IMR-90 (cell line): Measurements from ENCODE around the gene CDC42EP4. TPM values are rescaled to one million over a fixed set of nuclear protein-coding genes. Genes with fewer than 3 reads are reported as not detected.

Experiments used
- ATAC-seq: fragments of 200-7000 bp; cut with Tn5 transposase; 2 replicates; pipeline ENCODE4 v1.9.1; 2020; ENCODE audit warnings: low read depth, mild to moderate bottlenecking, moderate library complexity
- BruUV-seq: library from RNA; stranded (reverse); fragments of 400-500 nt; replicated peaks from 2 replicates; lab custom pipeline; 2021; lab: Mats Ljungman, UMichigan
- CTCF ChIA-PET: fragments of 300-600 bp; formaldehyde crosslinking; extraction: SDS; loops from one replicate; lab custom pipeline; 2021; ENCODE audit warnings: antibody characterized with exemption; lab: Yijun Ruan, JAX
- POLR2A ChIA-PET: fragments of 300-600 bp; sonication (Branson Sonifier 250); formaldehyde crosslinking; loops from one replicate; lab custom pipeline; 2022; ENCODE audit warnings: antibody characterized with exemption; ENCODE audit not compliant: unreplicated experiment; lab: Charles Lee
- DNase-seq: peaks from one replicate; pipeline ENCODE4 v3.0.0; 2013
- H2AFZ ChIP-seq: replicated peaks from 2 replicates; pipeline ENCODE3; 2013; ENCODE audit warnings: low read length, mild to moderate bottlenecking; ENCODE audit not compliant: poor library complexity
- H2AK5ac ChIP-seq: 2 replicates; pipeline ENCODE4 v1.6.1; 2013; ENCODE audit warnings: low read depth, low read length, inconsistent platforms
- H2AK9ac ChIP-seq: replicated peaks from 2 replicates; pipeline ENCODE3; 2013; ENCODE audit warnings: mild to moderate bottlenecking, low read depth, low read length, moderate library complexity; ENCODE audit not compliant: poor library complexity
- H2BK120ac ChIP-seq: 2 replicates; pipeline ENCODE4 v1.6.1; 2013; ENCODE audit warnings: low read depth, low read length, inconsistent platforms
- H2BK15ac ChIP-seq: 3 replicates; pipeline ENCODE4 v1.6.1; 2013; ENCODE audit warnings: low read depth, low read length, inconsistent platforms
- H2BK20ac ChIP-seq: 2 replicates; pipeline ENCODE4 v1.6.1; 2013; ENCODE audit warnings: low read depth, mild to moderate bottlenecking, inconsistent platforms, low read length, moderate library complexity
- H2BK5ac ChIP-seq: 2 replicates; pipeline ENCODE4 v1.6.1; 2013; ENCODE audit warnings: mild to moderate bottlenecking, low read depth, low read length, inconsistent platforms; ENCODE audit not compliant: poor library complexity, severe bottlenecking
- H3K14ac ChIP-seq: replicated peaks from 2 replicates; pipeline ENCODE4 v1.6.1; 2013; ENCODE audit warnings: low read depth, low read length, inconsistent platforms
- H3K18ac ChIP-seq: 2 replicates; pipeline ENCODE4 v1.6.1; 2013; ENCODE audit warnings: low read depth, low read length, control low read depth
- H3K23ac ChIP-seq: 2 replicates; pipeline ENCODE4 v1.6.1; 2013; ENCODE audit warnings: low read depth, low read length, inconsistent platforms
- H3K27ac ChIP-seq: 2 replicates; pipeline ENCODE4 v1.5.1; 2013; ENCODE audit warnings: mild to moderate bottlenecking, control low read depth, low read length; ENCODE audit not compliant: insufficient read depth
- H3K27me3 ChIP-seq: 2 replicates; pipeline ENCODE4 v1.6.1; 2013; ENCODE audit warnings: low read length; ENCODE audit not compliant: control insufficient read depth, insufficient read depth
- H3K36me3 ChIP-seq: 2 replicates; pipeline ENCODE4 v1.6.1; 2013; ENCODE audit warnings: low read length, mixed read lengths; ENCODE audit not compliant: control insufficient read depth, insufficient read depth
- H3K4ac ChIP-seq: 2 replicates; pipeline ENCODE4 v1.6.1; 2013; ENCODE audit warnings: low read depth, low read length, inconsistent platforms
- H3K4me1 ChIP-seq: 2 replicates; pipeline ENCODE4 v1.6.1; 2013; ENCODE audit warnings: low read length, mixed read lengths; ENCODE audit not compliant: control insufficient read depth, insufficient read depth
- H3K4me2 ChIP-seq: 2 replicates; pipeline ENCODE4 v1.6.1; 2013; ENCODE audit warnings: low read depth, mild to moderate bottlenecking, control low read depth, low read length, moderate library complexity
- H3K4me3 ChIP-seq: 2 replicates; pipeline ENCODE4 v1.5.1; 2013; ENCODE audit warnings: low read depth, mild to moderate bottlenecking, control low read depth, low read length, moderate library complexity; ENCODE audit not compliant: insufficient read depth
- H3K56ac ChIP-seq: 2 replicates; pipeline ENCODE4 v1.6.1; 2013; ENCODE audit warnings: low read length, inconsistent platforms; ENCODE audit not compliant: insufficient read depth; ENCODE audit errors: extremely low read depth
- H3K79me1 ChIP-seq, 2 experiments: 2 replicates each; pipeline ENCODE4 v1.6.1; 2013; ENCODE audit warnings: low read length in 2 of 2, inconsistent platforms in 1 of 2, low read depth in 1 of 2
- H3K9ac ChIP-seq: 2 replicates; pipeline ENCODE4 v1.6.1; 2013; ENCODE audit warnings: low read depth, low read length, control low read depth
- H3K9me1 ChIP-seq: 2 replicates; pipeline ENCODE4 v1.6.1; 2013; ENCODE audit warnings: low read length, inconsistent platforms; ENCODE audit not compliant: insufficient read depth
- H3K9me3 ChIP-seq: 2 replicates; pipeline ENCODE4 v1.6.1; 2013; ENCODE audit warnings: low read length; ENCODE audit not compliant: control insufficient read depth, insufficient read depth
- H4K20me1 ChIP-seq: 2 replicates; pipeline ENCODE4 v1.6.1; 2013; ENCODE audit warnings: low read length, inconsistent platforms; ENCODE audit not compliant: insufficient read depth
- H4K5ac ChIP-seq: 2 replicates; pipeline ENCODE4 v1.6.1; 2013; ENCODE audit warnings: mild to moderate bottlenecking, low read depth, low read length, control low read depth
- H4K8ac ChIP-seq, 2 experiments: 2 replicates each; pipeline ENCODE4 v1.6.1; 2013; ENCODE audit warnings: low read depth in 2 of 2, low read length in 2 of 2, control low read depth in 1 of 2, inconsistent platforms in 1 of 2
- H4K91ac ChIP-seq: 2 replicates; pipeline ENCODE4 v1.6.1; 2013; ENCODE audit warnings: low read depth, low read length, inconsistent platforms; ENCODE audit not compliant: insufficient read depth
- BHLHE40 ChIP-seq: fragments of 150-350 bp; IDR thresholded peaks from 2 replicates; pipeline ENCODE4 v1.6.1; 2016; ENCODE audit warnings: mild to moderate bottlenecking, low read depth, low read length
- FOS ChIP-seq: fragments of 150-350 bp; IDR thresholded peaks from 2 replicates; pipeline ENCODE4 v1.6.1; 2016; ENCODE audit warnings: low read depth, low read length
- MAFK ChIP-seq: IDR thresholded peaks from 2 replicates; pipeline ENCODE4 v1.6.1; 2012; ENCODE audit warnings: low read depth, low read length, improper control_type of control experiment
- MAZ ChIP-seq: IDR thresholded peaks from 2 replicates; pipeline ENCODE4 v1.6.1; 2012; ENCODE audit warnings: low read depth, mild to moderate bottlenecking, low read length, improper control_type of control experiment, moderate library complexity, borderline replicate concordance
- MXI1 ChIP-seq: IDR thresholded peaks from 2 replicates; pipeline ENCODE4 v1.6.1; 2012; ENCODE audit warnings: low read depth, mild to moderate bottlenecking, low read length, moderate library complexity, borderline replicate concordance
- NFE2L2 ChIP-seq: fragments of 150-350 bp; IDR thresholded peaks from 2 replicates; pipeline ENCODE4 v1.6.1; 2016; ENCODE audit warnings: low read depth, mild to moderate bottlenecking, low read length
- POLR2A ChIP-seq: IDR thresholded peaks from 2 replicates; pipeline ENCODE4 v1.6.1; 2012; ENCODE audit warnings: mild to moderate bottlenecking, low read depth, low read length
- RCOR1 ChIP-seq: IDR thresholded peaks from 2 replicates; pipeline ENCODE4 v1.6.1; 2012; ENCODE audit warnings: mild to moderate bottlenecking, low read length, improper control_type of control experiment; ENCODE audit not compliant: insufficient replicate concordance
- RFX5 ChIP-seq: IDR thresholded peaks from 2 replicates; pipeline ENCODE4 v1.8.0; 2012; ENCODE audit warnings: low read depth, mild to moderate bottlenecking, low read length, moderate library complexity
- SMC3 ChIP-seq: fragments of 150-350 bp; IDR thresholded peaks from 2 replicates; pipeline ENCODE4 v1.6.1; 2016; ENCODE audit warnings: low read depth, mild to moderate bottlenecking, antibody characterized with exemption, low read length, moderate library complexity
- WGBS, 2 experiments: methylation state at CpG; one replicate each; pipeline versions ENCODE4 v1.1.5 to v1.1.7; 2013; ENCODE audit warnings: missing lambda C conversion rate in 2 of 2; ENCODE audit not compliant: insufficient read length in 1 of 2; ENCODE audit errors: extremely low coverage in 2 of 2; 5-methylcytosine and 5-hydroxymethylcytosine counted together
- dilution Hi-C: fragments of 300-500 bp; cut with HindIII; formaldehyde crosslinking; loops from one replicate; pipeline ENCODE4 v1.14.3; 2018; ENCODE audit warnings: low sequenced_read_pairs; ENCODE audit not compliant: unreplicated experiment
- in situ Hi-C: fragments of 300-500 bp; cut with MboI; formaldehyde crosslinking; loops from 3 replicates; pipeline ENCODE4 v1.14.3; 2019; ENCODE audit warnings: low sequenced_read_pairs, inconsistent platforms, mixed read lengths
- intact Hi-C: fragments of 100-400 bp; cut with micrococcal nuclease; formaldehyde crosslinking; loops from 2 replicates; pipeline ENCODE4 v1.10.0; 2022
- polyA plus RNA-seq, 3 experiments: library from polyadenylated mRNA; depleted of rRNA; stranded (reverse); fragments of >200 nt; gene quantifications; 2 replicates each; pipeline ENCODE4 v1.2.3, GENCODE V29; 2012; ENCODE audit warnings: low replicate concordance in 1 of 3
- total RNA-seq: library from RNA; depleted of rRNA; stranded (reverse); fragments of >200 nt; gene quantifications from 2 replicates; pipeline ENCODE4 v1.2.3, GENCODE V29; 2012
- TF ChIP-seq, protein P1 (sequence below): conservative IDR thresholded peaks from 2 replicates; pipeline ENCODE4 v1.5.1; 2012; ENCODE audit warnings: mild to moderate bottlenecking, low read depth, low read length, improper control_type of control experiment
- TF ChIP-seq, protein P2 (sequence below): fragments of 150-350 bp; IDR thresholded peaks from 2 replicates; pipeline ENCODE4 v1.6.1; 2017; ENCODE audit warnings: mild to moderate bottlenecking, antibody characterized with exemption, low read length, low read depth

The CDC42EP4 gene
- total and polyA plus RNA-seq, 2 of the 4 experiments (the other 2 are of a cell fraction): 14.3 to 25.8 TPM

DNA sequence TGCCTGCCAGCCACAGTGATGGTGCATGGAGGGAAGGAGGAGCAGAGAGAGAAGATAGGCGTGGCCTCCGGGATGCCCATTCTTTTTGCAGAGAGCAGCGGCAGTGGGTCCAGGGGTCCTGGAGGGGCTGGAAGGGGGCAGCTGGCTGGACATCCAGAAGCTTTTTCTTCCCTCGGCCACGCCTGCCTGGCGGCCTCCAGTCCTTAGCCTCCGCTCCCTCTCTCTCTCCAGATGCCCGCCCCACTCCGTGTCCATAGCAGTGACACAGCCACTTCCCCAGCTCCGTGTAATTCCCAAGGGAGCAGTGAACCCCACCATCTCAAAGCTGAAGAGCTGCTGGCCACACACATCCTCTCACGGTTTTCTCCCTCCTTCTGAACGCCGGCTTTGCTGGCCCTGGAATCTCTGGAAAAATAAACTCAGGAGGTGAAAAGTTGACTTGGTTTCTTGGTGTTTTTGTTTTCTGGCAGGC is 26.3 kb upstream of the CDC42EP4 start:
- peak overlapping the region; percentile 94 for H2AK9ac ChIP-seq
- peak overlapping the region; percentile 79 for H4K91ac ChIP-seq
- H2AK5ac ChIP-seq: peak overlapping the region; percentile 32; the same call in 1 of the 2 replicates
- POLR2A ChIA-PET: no interaction called here
- WGBS, 2 experiments: no CpG with 5 or more reads among the region's 13 CpGs
- H3K36me3 ChIP-seq: no peaks in the 10 kb centered on the region
- H3K18ac ChIP-seq: peak overlapping the region; percentile 0; the same call in 1 of the 2 replicates
- no peak overlapping the region for H3K4me3 ChIP-seq
- H3K79me1 ChIP-seq: peaks cover 0 to 23% of the 10 kb centered on the region in 2 experiments; a peak in 1 of 4 replicates
- ATAC-seq: peak; percentile 53
- H3K27ac ChIP-seq: peak overlapping the region; percentile 64
- peak overlapping the region; percentile 98 for H3K4ac ChIP-seq
- no peaks in the 10 kb centered on the region for H3K27me3 ChIP-seq
- peak overlapping the region; percentile 18; the same call in 1 of the 2 replicates for H3K23ac ChIP-seq
- peak overlapping the region; percentile 83 to 92 for H4K8ac ChIP-seq
- peak overlapping the region; percentile 18; the same call in 1 of the 3 replicates for H2BK15ac ChIP-seq
- in situ Hi-C loops (no loop called here), intact Hi-C loops (loop anchor here (1.0 kb wide), 1 partner anchor 26 kb away; the partner anchor contains the start of gene CDC42EP4), dilution Hi-C loops (no loop called here)
- H4K20me1 ChIP-seq: no peaks in the 10 kb centered on the region
- H3K14ac ChIP-seq: peak overlapping the region; percentile 71
- no TSS peak for BruUV-seq
- peaks cover 44% of the 10 kb centered on the region for H3K4me1 ChIP-seq
- peak; percentile 77 for DNase-seq
- H2BK120ac ChIP-seq: peak overlapping the region; percentile 94
- TF ChIP-seq, protein P1, sequence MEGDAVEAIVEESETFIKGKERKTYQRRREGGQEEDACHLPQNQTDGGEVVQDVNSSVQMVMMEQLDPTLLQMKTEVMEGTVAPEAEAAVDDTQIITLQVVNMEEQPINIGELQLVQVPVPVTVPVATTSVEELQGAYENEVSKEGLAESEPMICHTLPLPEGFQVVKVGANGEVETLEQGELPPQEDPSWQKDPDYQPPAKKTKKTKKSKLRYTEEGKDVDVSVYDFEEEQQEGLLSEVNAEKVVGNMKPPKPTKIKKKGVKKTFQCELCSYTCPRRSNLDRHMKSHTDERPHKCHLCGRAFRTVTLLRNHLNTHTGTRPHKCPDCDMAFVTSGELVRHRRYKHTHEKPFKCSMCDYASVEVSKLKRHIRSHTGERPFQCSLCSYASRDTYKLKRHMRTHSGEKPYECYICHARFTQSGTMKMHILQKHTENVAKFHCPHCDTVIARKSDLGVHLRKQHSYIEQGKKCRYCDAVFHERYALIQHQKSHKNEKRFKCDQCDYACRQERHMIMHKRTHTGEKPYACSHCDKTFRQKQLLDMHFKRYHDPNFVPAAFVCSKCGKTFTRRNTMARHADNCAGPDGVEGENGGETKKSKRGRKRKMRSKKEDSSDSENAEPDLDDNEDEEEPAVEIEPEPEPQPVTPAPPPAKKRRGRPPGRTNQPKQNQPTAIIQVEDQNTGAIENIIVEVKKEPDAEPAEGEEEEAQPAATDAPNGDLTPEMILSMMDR: no peak
- no peak for TF ChIP-seq SMC3
- TF ChIP-seq MXI1: no peak
- no peak for TF ChIP-seq POLR2A
- TF ChIP-seq RFX5: no peak
- no peak for TF ChIP-seq RCOR1
- TF ChIP-seq, protein P2, sequence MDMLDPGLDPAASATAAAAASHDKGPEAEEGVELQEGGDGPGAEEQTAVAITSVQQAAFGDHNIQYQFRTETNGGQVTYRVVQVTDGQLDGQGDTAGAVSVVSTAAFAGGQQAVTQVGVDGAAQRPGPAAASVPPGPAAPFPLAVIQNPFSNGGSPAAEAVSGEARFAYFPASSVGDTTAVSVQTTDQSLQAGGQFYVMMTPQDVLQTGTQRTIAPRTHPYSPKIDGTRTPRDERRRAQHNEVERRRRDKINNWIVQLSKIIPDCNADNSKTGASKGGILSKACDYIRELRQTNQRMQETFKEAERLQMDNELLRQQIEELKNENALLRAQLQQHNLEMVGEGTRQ: no peak
- TF ChIP-seq MAFK: no peak
- no peak for TF ChIP-seq BHLHE40
- TF ChIP-seq FOS: no peak
- TF ChIP-seq NFE2L2: no peak
- TF ChIP-seq MAZ: no peak
- H3K4me2 ChIP-seq: peak overlapping the region; percentile 16
- H4K5ac ChIP-seq: peak overlapping the region; percentile 43
- H2AFZ ChIP-seq: peak overlapping the region; percentile 89
- peak overlapping the region; percentile 54 for H2BK5ac ChIP-seq
- peak overlapping the region; percentile 23; the same call in 1 of the 2 replicates for H2BK20ac ChIP-seq
- H3K56ac ChIP-seq: peak overlapping the region; percentile 43; the same call in 1 of the 2 replicates
- H3K9me3 ChIP-seq: no peaks in the 10 kb centered on the region
- peaks cover 33% of the 10 kb centered on the region for H3K9me1 ChIP-seq
- peak overlapping the region; percentile 15 for H3K9ac ChIP-seq
- CTCF ChIA-PET: interaction anchor here (0.7 kb wide), 1 partner anchor 36 kb away, joined by 3 read pairs; no protein-coding TSS in a partner anchor
